SK-N-SH treated with all-trans-retinoic acid at 6 μM for 48 hours (cell line): ENCODE results near the gene FCN3.

Experiments
- ARNTL ChIP-seq: fragments of 450-650 bp; formaldehyde crosslinking; IDR thresholded peaks from 2 replicates; pipeline ENCODE4 v1.5.0; 2020; ENCODE audit warnings: low read depth, mild to moderate bottlenecking, moderate library complexity, borderline replicate concordance
- PATZ1 ChIP-seq: fragments of 250-450 bp; sonication (Bioruptor Pico); IDR thresholded peaks from 2 replicates; pipeline ENCODE4 v1.8.0; 2020; ENCODE audit warnings: mild to moderate bottlenecking, moderate library complexity, borderline replicate concordance
- TOX ChIP-seq: fragments of 250-450 bp; sonication (Bioruptor Pico); IDR thresholded peaks from 2 replicates; pipeline ENCODE4 v1.8.0; 2021; ENCODE audit warnings: mild to moderate bottlenecking, moderate library complexity, borderline replicate concordance
- ZFP30 ChIP-seq: fragments of 450-650 bp; formaldehyde crosslinking; IDR thresholded peaks from 2 replicates; pipeline ENCODE4 v1.5.0; 2022; ENCODE audit warnings: mild to moderate bottlenecking, moderate library complexity

- TF ChIP-seq ZFP30 (CRISPR knock-in tag) (no peak), ARNTL (CRISPR knock-in tag) (no peak), TOX (CRISPR knock-in tag) (no peak), PATZ1 (no peak)
Observed at GRCh38 chr1:27356277-27356618, 18.4 kb downstream of the FCN3 start.
